Sigmoid colon (tissue), 4 donors: ENCODE results near the gene PPP1R15A.
"Not testable (repeated sequence)": the region's sequence is repeated elsewhere in the genome, so short reads cannot be mapped to it uniquely, and the experiment has no call there.

ENCODE experiments used
- EP300 ChIP-seq, 4 donors: sonication (generic); formaldehyde crosslinking; IDR thresholded peaks; one replicate each; pipeline ENCODE4 v1.6.1; 2017; ENCODE audit warnings: antibody characterized with exemption in 4 of 4
- POLR2A ChIP-seq, 2 donors: fragments of 450-650 bp; IDR thresholded peaks; one replicate each; pipeline ENCODE4 v1.6.1; 2016; ENCODE audit warnings: antibody characterized with exemption in 2 of 2, mild to moderate bottlenecking in 2 of 2, moderate library complexity in 2 of 2
- POLR2AphosphoS5 ChIP-seq, 4 donors: sonication (generic); formaldehyde crosslinking; IDR thresholded peaks; one replicate each; pipeline ENCODE4 v1.6.1; 2017; ENCODE audit warnings: antibody characterized with exemption in 4 of 4
- TF ChIP-seq, protein P1 (sequence below), 4 experiments: fragments of 450-650 bp in 3 of 4; fragments of 200-600 bp in 1 of 4; IDR thresholded peaks; one replicate each; pipeline ENCODE4 v1.5.1; 2016 to 2019; ENCODE audit warnings: antibody characterized with exemption in 4 of 4, mild to moderate bottlenecking in 3 of 4, moderate library complexity in 2 of 4

DNA sequence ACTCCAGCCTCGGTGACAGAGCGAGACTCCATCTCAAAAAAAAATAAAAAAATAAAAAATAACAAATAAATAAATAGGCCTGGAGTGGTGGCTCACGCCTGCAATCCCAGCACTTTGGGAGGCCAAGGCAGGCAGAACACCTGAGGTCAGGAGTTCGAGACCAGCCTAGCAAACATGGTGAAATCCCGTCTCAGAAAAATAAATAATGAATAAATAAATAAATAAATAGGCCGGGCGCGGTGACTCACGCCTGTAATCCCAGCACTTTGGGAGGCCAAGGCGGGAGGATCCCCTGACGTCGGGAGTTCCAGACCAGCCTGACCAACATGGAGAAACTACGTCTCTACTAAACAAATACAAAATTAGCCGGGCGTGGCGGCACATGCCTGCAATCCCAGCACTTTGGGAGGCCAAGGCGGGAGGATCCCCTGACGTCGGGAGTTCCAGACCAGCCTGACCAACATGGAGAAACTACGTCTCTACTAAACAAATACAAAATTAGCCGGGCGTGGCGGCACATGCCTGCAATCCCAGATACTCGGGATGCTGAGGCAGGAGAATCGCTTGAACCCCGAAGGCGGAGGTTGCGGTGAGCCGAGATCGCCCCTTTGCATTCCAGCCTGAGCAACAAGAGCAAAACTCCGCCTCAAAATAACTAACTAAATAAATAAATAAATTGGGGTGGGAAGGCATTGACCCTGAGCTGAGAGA, 595 bp upstream of the PPP1R15A start:
- TF ChIP-seq, protein P1, sequence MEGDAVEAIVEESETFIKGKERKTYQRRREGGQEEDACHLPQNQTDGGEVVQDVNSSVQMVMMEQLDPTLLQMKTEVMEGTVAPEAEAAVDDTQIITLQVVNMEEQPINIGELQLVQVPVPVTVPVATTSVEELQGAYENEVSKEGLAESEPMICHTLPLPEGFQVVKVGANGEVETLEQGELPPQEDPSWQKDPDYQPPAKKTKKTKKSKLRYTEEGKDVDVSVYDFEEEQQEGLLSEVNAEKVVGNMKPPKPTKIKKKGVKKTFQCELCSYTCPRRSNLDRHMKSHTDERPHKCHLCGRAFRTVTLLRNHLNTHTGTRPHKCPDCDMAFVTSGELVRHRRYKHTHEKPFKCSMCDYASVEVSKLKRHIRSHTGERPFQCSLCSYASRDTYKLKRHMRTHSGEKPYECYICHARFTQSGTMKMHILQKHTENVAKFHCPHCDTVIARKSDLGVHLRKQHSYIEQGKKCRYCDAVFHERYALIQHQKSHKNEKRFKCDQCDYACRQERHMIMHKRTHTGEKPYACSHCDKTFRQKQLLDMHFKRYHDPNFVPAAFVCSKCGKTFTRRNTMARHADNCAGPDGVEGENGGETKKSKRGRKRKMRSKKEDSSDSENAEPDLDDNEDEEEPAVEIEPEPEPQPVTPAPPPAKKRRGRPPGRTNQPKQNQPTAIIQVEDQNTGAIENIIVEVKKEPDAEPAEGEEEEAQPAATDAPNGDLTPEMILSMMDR (IDR thresholded peaks at IDR 0.05) = not testable (repeated sequence)
- TF ChIP-seq POLR2A, POLR2AphosphoS5, EP300 (IDR thresholded peaks at IDR 0.05): not testable (repeated sequence)
